ENCODE measurements around the gene NKAIN2. TPM values are rescaled to one million over a fixed set of nuclear protein-coding genes. Genes with fewer than 3 reads are reported as not detected.
"Not testable (repeated sequence)": the region's sequence is repeated elsewhere in the genome, so short reads cannot be mapped to it uniquely, and the experiment has no call there.

Gene NKAIN2
- total RNA-seq, 1 experiment from 2014 or later, result not detected

DNA sequence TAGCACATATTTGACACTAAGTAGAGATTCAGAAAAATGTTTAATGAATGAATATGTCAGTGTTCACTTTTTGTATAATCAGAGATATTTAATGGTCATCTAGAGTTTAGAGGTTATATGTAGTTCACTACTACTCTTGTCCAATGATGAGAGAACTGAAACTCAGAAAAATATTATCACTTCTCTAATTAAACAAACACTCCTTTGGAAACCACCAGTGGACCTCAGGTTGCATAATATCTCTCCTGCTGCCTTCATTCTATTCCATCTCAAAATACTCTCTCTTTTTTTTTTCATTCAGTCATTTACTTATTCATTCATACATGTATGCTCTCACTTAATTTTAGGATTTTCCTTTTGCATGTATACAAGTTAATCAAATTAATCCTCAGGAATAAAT, 735.4 kb downstream of the NKAIN2 start:
- no peak for DNase-seq
- H3K27ac ChIP-seq, result no peak overlapping the region
- H3K36me3 ChIP-seq, result no peaks in the 10 kb centered on the region
- no peaks in the 10 kb centered on the region for H3K4me1 ChIP-seq
- no peak overlapping the region for H3K4me3 ChIP-seq
- H3K9me3 ChIP-seq (replicated peaks), result no peaks in the 10 kb centered on the region
- no peaks in the 10 kb centered on the region for H3K27me3 ChIP-seq

DNA sequence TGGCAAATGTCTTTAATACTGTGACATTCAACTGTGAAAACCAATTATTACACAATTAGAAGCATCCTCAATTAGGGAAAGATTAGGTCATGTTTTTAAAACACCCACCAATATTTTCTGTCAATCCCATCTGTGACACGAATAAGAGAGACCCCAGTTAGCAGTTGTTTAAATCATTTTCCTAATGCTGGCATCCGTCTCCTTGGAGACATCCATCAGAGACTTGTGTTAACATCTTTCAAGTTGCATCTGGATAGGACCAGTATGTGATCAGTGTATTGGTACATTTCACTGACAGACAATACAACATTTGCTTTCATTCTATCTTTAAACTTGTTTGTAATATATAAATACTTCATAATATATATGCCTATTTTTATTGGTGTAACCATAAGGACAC, 737.9 kb downstream of the NKAIN2 start:
- Histone ChIP-seq H3K4me3 (no peak overlapping the region), H3K27ac (no peak overlapping the region), H3K9me3 (replicated peaks) (no peaks in the 10 kb centered on the region), H3K36me3 (no peaks in the 10 kb centered on the region), H3K27me3 (no peaks in the 10 kb centered on the region), H3K4me1 (no peaks in the 10 kb centered on the region)
- DNase-seq, result no peak

DNA sequence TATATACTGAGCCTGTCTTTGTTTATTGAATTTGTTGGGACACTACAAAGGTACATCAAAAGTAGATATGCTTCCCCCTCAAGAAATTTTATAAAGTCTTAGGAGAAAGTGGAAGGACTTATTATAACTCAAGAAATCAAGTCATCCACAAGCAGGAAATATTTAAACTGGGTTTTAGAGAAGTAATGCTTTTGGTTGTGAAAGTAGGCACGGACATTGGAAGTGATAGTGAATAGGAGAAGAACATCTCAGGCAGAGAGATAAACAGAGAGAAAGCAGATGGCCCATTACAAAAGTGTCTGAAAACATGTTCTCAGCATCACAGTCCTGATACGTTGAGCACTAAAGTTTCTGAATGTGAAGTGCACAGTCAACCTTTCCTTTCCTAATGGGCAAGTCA, 742.9 kb downstream of the NKAIN2 start:
- no peak overlapping the region for H3K27ac ChIP-seq
- no peak for DNase-seq
- H3K4me3 ChIP-seq, result no peak overlapping the region
- no peaks in the 10 kb centered on the region for H3K4me1 ChIP-seq
- H3K36me3 ChIP-seq, result no peaks in the 10 kb centered on the region
- H3K9me3 ChIP-seq (replicated peaks), result no peaks in the 10 kb centered on the region
- no peaks in the 10 kb centered on the region for H3K27me3 ChIP-seq

DNA sequence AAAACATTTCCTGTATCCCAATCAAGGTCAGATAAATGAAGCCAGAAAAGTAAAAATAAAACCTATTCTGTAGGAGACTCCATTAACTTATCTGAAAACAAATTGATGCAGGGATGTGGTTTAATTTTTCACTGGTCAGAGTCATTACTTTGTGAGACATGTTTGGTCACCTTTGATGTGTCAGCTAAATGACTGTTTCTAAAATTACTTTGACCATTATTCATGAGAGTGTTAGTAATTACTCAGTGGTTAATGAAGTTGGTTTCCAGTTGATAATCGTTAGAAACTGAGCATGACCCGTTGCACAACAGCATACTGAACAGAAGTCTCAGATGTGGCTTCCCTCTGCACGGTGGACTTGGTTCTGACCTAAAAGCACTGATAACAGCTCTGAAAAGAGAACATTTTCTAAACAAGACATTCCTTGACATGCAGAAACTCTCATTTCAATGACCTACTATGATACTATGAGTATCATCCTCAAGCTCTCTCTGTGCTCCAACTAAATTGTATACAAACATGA, 748.1 kb downstream of the NKAIN2 start:
- H3K27me3 ChIP-seq, result no peaks in the 10 kb centered on the region; the same call in 1 of the 2 replicates
- no peak overlapping the region for H3K4me3 ChIP-seq
- H3K4me1 ChIP-seq, result no peaks in the 10 kb centered on the region
- no peaks in the 10 kb centered on the region for H3K36me3 ChIP-seq
- no peak for DNase-seq
- H3K9me3 ChIP-seq (replicated peaks), result no peaks in the 10 kb centered on the region
- no peak overlapping the region for H3K27ac ChIP-seq

DNA sequence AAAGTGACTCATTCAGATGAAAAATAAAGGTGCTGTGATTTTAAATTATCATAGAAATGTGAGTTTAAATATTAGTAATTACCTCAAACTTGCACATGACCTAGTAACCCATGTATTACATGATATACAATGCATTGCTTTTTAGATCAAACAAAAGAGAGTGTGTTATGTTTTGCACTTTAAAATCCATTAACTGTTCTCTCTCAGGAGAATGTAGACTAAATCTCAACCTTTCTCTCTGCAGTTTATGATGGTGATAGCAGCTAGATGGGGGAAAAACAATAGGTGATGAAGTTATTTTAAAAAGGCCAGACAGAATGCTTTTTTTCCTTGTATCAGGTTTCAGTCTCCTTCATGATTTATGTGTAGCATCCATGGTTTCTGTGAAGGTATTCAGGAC, 754.2 kb downstream of the NKAIN2 start:
- Histone ChIP-seq H3K4me3 (no peak overlapping the region), H3K27ac (no peak overlapping the region), H3K9me3 (replicated peaks) (no peaks in the 10 kb centered on the region), H3K27me3 (no peaks in the 10 kb centered on the region; the same call in 1 of the 2 replicates), H3K36me3 (no peaks in the 10 kb centered on the region), H3K4me1 (no peaks in the 10 kb centered on the region)
- DNase-seq, result no peak

DNA sequence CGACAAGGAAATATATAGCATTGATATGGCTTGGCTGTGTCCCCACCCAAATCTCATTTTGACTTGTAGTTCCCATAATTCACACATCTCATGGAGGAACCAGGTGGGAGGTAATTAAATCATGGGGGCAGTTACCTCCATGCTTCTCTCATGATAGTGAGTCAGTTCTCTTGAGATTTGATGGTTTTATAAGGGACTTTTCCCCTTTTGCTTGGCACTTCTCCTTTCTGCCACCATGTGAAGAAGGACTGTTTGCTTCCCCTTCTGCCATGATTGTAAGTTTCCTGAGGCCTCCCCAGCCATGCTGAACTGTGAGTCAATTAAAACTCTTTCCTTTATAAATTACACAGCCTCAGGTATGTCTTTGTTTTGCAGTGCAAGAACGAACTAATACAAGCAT, 756.4 kb downstream of the NKAIN2 start:
- DNase-seq; H3K4me3 ChIP-seq; H3K27ac ChIP-seq; H3K4me1 ChIP-seq; H3K9me3 ChIP-seq (replicated peaks); H3K27me3 ChIP-seq; H3K36me3 ChIP-seq: not testable (repeated sequence)

DNA sequence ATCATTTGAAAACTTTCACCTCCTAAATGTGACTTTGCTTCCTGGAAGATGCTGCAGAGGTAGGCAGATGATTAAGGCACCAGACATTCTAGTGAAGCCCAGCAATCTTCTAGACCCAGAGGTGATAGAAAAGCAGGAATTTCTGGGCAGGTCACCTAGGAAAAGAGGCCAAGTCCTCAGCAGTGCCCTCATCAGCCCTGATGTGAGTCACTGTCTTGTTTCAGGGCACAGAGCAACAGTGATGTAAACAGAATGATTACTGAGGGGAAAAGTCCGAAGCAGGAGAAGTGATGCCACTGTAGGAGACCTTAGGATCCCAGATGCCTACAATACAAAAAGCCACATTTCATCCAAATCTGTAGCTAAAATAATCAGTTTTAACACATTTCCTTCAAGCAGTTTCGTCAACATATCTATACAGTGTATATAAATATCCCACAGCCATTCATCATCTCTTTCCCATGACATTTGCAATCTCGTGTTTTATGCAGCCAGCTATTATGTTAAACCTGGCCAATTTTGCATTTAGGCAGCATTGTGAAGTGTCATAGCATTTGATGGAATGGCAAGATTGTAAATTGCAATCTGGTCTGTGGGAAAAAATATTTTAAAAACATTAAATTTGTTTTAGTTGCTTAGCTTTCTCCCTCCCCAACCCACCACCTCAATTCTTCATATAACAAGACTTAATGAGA, 757.4 kb downstream of the NKAIN2 start:
- Histone ChIP-seq H3K4me1 (no peaks in the 10 kb centered on the region), H3K27ac (no peak overlapping the region), H3K4me3 (no peak overlapping the region), H3K9me3 (replicated peaks) (no peaks in the 10 kb centered on the region), H3K36me3 (no peaks in the 10 kb centered on the region), H3K27me3 (no peaks in the 10 kb centered on the region)
- DNase-seq, result no peak

DNA sequence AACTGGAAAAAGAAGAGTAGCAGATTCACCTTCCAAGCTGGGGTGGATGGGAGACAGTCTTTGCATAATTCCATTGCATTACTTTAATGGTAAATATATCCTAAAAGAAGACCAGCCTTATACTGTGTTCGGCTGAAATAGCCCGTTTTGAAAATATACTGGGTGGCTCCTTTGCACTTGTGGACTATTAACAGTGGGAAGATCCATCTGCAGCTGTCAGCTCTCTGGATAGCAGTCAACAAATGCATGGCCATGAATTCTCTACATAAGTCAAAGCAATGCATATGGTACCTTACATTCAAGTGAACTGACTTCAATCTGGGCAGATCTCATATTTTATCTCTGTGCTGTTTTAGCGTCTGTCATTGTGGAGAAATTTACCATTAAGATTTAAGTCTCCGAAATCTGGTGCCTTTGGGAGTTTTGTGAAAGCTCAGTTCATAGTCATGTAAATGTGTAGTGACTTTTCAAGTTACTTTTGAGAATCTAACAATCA, 758.0 kb downstream of the NKAIN2 start:
- H3K9me3 ChIP-seq (replicated peaks), result no peaks in the 10 kb centered on the region
- H3K27ac ChIP-seq, result no peak overlapping the region

DNA sequence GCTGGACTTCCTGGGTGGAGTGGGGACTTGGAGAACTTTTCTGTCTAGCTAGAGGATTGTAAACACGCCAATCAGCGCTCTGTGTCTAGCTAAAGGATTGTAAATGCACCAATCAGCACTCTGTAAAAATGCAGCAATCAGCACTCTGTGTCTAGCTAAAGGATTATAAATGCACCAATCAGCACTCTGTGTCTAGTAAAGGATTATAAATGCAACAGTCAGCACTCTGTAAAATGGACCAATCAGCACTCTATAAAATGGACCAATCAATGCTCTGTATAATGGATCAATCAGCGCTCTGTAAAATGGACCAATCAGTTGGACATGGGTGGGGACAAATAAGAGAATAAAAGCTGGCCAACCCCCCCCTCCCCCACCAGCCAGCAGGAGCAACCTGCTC, 760.5 kb downstream of the NKAIN2 start:
- not testable (repeated sequence) for H3K4me3 ChIP-seq; DNase-seq; H3K4me1 ChIP-seq; H3K27me3 ChIP-seq; H3K27ac ChIP-seq; H3K36me3 ChIP-seq; H3K9me3 ChIP-seq (replicated peaks)

More for the DNA sequence above, 758.0 kb downstream of the NKAIN2 start:
- no peak overlapping the region for H3K4me3 ChIP-seq
- DNase-seq, result no peak
- H3K27me3 ChIP-seq, result no peaks in the 10 kb centered on the region
- H3K4me1 ChIP-seq, result no peaks in the 10 kb centered on the region
- no peaks in the 10 kb centered on the region for H3K36me3 ChIP-seq

DNA sequence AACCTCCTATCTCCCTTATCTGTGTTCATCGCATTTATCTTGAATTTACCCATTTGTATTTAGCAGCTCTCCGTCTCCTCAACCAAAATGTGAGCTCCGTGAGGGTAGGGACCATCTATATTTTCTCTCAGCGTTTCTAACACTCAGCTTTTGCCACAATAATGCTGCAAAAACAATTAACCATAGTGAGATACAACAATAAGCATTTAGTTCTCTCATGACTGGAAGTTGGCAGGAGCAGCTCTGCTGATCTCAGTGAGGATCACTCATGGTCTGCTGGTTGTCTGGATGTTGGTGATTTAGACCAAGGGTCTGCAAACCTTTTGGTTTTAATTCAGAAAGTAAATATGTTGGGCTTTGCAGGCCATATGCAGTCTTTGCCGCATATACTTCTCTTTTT, 763.7 kb downstream of the NKAIN2 start:
- no peaks in the 10 kb centered on the region for H3K4me1 ChIP-seq
- DNase-seq, result no peak
- no peaks in the 10 kb centered on the region for H3K27me3 ChIP-seq
- no peaks in the 10 kb centered on the region for H3K9me3 ChIP-seq (replicated peaks)
- H3K27ac ChIP-seq, result no peak overlapping the region
- no peaks in the 10 kb centered on the region for H3K36me3 ChIP-seq
- no peak overlapping the region for H3K4me3 ChIP-seq

DNA sequence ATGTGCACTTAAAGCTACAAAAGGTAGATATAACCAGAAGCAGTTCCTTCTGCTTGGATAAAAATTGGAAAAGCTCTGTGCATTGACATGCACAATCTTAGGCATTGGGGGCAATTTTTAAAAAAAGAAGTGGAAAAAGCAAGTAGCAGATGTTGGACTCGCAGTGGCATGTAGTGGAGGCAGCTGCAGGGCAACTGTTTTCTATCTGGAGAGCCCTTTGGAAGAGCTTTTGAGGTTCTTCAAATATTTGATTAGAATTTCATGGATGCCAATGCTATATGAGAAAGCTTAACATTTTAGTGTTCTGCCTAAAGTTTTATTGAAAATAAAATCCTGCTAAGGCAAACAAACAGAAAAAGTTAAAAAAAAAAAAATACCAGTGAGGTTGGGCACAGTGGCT, 770.3 kb downstream of the NKAIN2 start:
- no peaks in the 10 kb centered on the region for H3K4me1 ChIP-seq
- no peak overlapping the region for H3K27ac ChIP-seq
- H3K27me3 ChIP-seq, result no peaks in the 10 kb centered on the region
- DNase-seq, result no peak
- no peak overlapping the region for H3K4me3 ChIP-seq
- no peaks in the 10 kb centered on the region for H3K9me3 ChIP-seq (replicated peaks)
- no peaks in the 10 kb centered on the region for H3K36me3 ChIP-seq

DNA sequence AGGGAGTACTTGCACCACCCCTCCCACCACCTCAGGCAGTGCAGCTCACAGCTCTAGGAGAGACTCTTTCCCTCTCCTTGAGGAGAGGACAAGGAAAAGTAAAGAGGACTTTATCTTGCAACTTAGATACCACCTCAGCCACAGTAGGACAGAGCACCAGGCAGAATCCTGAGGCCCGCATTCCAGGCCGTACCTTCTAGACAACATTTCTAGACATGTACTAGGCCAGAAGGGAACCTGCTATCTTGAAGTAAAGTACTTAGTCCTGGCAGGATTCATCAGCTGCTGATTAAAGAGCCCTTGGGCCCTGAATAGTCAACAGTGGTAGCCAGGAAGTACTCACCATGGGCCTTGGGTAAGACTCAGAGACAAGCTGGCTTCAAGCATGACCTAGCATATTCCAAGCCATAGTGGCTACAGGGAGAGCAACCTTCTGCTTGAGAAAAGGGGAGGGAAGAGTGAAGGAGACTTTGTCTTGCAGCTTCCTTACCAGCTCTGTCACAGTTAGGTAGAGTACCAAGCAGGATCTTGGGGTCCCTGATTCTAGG, 774.1 kb downstream of the NKAIN2 start:
- DNase-seq, result no peak

DNA sequence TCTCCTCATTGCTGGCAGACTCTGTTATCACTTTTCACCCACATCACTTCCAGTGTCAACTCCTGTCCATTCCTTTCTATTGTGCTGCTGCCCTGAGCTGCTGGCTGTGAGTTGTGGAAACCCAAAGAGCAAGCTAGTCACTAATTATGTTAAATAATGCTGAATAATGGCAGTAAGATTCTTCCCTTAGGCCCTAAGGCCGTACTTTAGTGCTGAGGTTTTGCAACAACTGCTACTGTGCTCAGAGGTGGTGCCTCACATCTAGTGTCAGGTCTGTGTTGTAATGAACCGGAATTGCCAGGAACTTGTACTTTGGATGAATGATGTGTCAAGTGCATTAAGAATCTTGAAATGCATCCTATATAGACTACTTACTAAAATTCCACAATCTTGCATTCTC, 786.3 kb downstream of the NKAIN2 start:
- Histone ChIP-seq H3K36me3 (no peaks in the 10 kb centered on the region), H3K4me1 (no peaks in the 10 kb centered on the region), H3K9me3 (replicated peaks) (no peaks in the 10 kb centered on the region), H3K27me3 (no peaks in the 10 kb centered on the region), H3K4me3 (no peak overlapping the region), H3K27ac (no peak overlapping the region)
- no peak for DNase-seq

More for the DNA sequence above, 774.1 kb downstream of the NKAIN2 start:
- no peaks in the 10 kb centered on the region for H3K36me3 ChIP-seq
- H3K4me3 ChIP-seq, result no peak overlapping the region
- H3K9me3 ChIP-seq (replicated peaks), result no peaks in the 10 kb centered on the region
- no peaks in the 10 kb centered on the region for H3K4me1 ChIP-seq
- H3K27ac ChIP-seq, result no peak overlapping the region
- no peaks in the 10 kb centered on the region for H3K27me3 ChIP-seq

DNA sequence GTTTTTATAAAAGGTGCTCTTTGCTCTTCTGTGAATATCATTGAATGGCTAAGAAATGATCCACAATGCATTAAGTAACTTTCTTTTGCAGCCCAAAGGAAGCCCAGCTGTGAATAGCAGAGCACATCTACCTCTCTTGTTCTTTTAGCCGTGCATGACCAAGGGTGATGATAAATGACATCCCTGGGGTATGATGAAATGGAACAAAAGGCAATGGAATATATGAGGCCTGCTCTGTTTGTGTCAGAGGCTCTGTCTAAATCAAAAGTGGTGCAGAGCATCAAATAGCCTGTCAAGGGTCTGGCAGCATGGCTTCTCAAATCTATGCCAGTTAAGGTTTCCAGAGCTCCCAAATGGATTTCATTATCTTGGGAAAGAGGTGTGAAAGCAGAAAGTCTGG, 796.0 kb downstream of the NKAIN2 start:
- Histone ChIP-seq H3K9me3 (replicated peaks) (no peaks in the 10 kb centered on the region), H3K4me3 (no peak overlapping the region), H3K27me3 (no peaks in the 10 kb centered on the region), H3K4me1 (no peaks in the 10 kb centered on the region), H3K27ac (no peak overlapping the region), H3K36me3 (no peaks in the 10 kb centered on the region)
- no peak for DNase-seq

DNA sequence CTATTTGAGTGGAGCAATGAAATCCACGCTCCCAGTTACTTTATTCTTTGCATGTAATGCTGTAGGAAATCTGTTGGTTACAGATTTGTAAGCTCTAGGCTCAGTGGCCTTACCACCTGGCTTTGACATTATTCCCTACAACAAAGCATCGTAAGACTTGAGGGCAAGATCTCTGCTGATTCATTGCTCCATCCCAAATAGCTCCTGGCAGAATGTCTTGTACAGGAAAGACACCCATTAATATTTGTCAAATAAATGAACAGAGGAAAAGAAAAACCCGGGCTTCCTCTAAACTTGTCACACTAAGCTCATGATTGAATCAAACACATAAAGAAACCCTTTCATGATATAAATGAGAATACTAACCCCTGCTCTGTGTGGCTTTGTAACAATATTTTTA, 801.1 kb downstream of the NKAIN2 start:
- no peak for DNase-seq
- H3K4me1 ChIP-seq, result no peaks in the 10 kb centered on the region

More for the DNA sequence above, 801.1 kb downstream of the NKAIN2 start:
- Histone ChIP-seq H3K27me3 (no peaks in the 10 kb centered on the region), H3K4me3 (no peak overlapping the region), H3K36me3 (no peaks in the 10 kb centered on the region), H3K9me3 (replicated peaks) (no peaks in the 10 kb centered on the region), H3K27ac (no peak overlapping the region)

Measured in SJCRH30 (cell line).